ENCODE data around the gene RNF31. TPM values are rescaled to one million over a fixed set of nuclear protein-coding genes. Genes with fewer than 3 reads are reported as not detected.

RNF31 gene
- total and polyA plus RNA-seq, 2 donors (not counting 3 experiments of a cell fraction or from before 2014, with no cell fraction given), result 32.3 to 69.7 TPM

DNA sequence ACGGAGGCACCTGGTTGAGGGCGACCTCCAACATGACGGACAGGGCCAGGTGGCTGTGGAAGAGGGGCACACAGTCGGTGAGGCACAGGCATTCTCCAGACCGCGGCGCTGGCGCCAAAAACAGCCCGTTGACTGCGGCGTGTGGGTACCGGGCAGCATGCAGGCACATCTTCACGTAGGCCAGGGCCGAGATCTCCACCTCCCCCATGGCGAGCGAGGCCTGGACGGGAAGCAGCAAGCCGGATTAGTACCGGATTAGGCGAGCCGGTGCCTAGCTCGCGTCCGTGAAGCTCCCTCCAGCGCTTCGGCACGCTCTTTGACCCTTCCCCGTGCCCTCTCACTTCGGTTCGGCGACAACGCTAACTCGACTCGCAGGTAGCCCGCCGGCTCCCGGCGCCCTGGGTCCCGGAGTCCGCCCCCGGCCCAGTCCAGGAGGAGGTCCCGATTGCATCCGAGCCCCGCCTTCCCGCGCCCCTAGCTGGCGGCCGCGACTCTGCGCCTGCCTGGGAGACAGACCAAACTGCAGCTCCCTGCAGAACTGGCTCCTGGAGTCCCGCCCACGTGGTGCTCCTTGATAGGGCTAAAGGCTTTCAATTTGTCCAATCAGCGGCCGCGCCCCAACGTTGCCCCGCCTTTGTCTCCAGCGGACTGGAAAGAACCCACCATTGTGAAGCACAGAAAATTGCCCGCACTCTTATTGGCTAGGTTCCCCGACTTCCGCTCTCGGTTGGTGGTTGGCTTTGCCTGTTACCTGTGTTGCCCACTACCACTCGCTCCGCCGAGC lies 6.0 kb upstream of the RNF31 start, which contains the start of gene EMC9:
TSS of gene EMC9 (minus strand) at position 495 of the 784 bp plus-strand sequence. CDS start at position 208, 287 bp downstream.
- ChIA-PET POLR2A (interaction anchor here (0.7 to 1.2 kb wide), 4 partner anchors 20 to 101 kb away, joined by 3 to 10 read pairs (median 4); partner anchors contain the start of genes DCAF11, IRF9, NRL and TINF2), CTCF (interaction anchor here (0.9 to 2.1 kb wide), 12 partner anchors 13 to 290 kb away, joined by 3 to 12 read pairs (median 4); partner anchors contain the start of genes DCAF11, IRF9, MDP1 and NRL)
- intact Hi-C loops (cut with micrococcal nuclease), result loop anchor here (1.0 to 2.0 kb wide), 3 partner anchors 20 to 46 kb away; partner anchors contain the start of genes DCAF11, IRF9, NRL and PCK2
- H3K4me2 ChIP-seq (ENCODE audit: insufficient read depth, low read length), result peak within 1 kb of the TSS; percentile 73
- dilution Hi-C loops (cut with MboI; ENCODE audit: extremely low pct_ligation_motif_present, low sequenced_read_pairs), result no loop called here
- no peaks in the 10 kb centered on the region for H3K27me3 ChIP-seq (ENCODE audit: control insufficient read depth in 2 of 2, insufficient read depth in 2 of 2, low read length in 2 of 2)
- no peaks in the 10 kb centered on the region for H4K20me1 ChIP-seq (replicated peaks; ENCODE audit: control insufficient read depth, extremely low read depth, insufficient read depth, low read length)
- peaks cover 6 to 23% of the 10 kb centered on the region in 2 experiments for H3K36me3 ChIP-seq (ENCODE audit: control insufficient read depth in 2 of 2, extremely low read depth in 1 of 2, insufficient read depth in 2 of 2, low read length in 2 of 2)
- no peaks in the 10 kb centered on the region for H3K9me3 ChIP-seq (replicated peaks; ENCODE audit: control insufficient read depth, insufficient read depth, low read length)
- H3K9ac ChIP-seq (replicated peaks; ENCODE audit: extremely low read depth, insufficient read depth, low read length), result peak within 1 kb of the TSS; percentile 57
- H3K4me3 ChIP-seq (replicated peaks in 1 of 3; ENCODE audit: insufficient read depth in 1 of 3, low read depth in 1 of 3, low read length in 3 of 3), result peak within 1 kb of the TSS; percentile 79 to 99 (median 81)
- DNase-seq (ENCODE audit: low read depth, low spot score) (peak; percentile 100), FAIRE-seq (peak; percentile 100)
- peak within 1 kb of the TSS; percentile 42 for H3K27ac ChIP-seq (ENCODE audit: insufficient read depth, low read depth, low read length)
- no peaks in the 10 kb centered on the region for H3K9me1 ChIP-seq (replicated peaks; ENCODE audit: control insufficient read depth, extremely low read depth, insufficient read depth, low read length)
- H2AFZ ChIP-seq (ENCODE audit: low read depth, low read length), result peak within 1 kb of the TSS; percentile 75
- TF ChIP-seq POLR2AphosphoS5 (IDR thresholded peaks at IDR 0.05; ENCODE audit: insufficient read depth, low read depth, low read length) (peak; percentile 63), POLR2A (IDR thresholded peaks at IDR 0.05; ENCODE audit: low read depth, low read length) (peak; percentile 78), EZH2 (IDR thresholded peaks at IDR 0.05; ENCODE audit: borderline replicate concordance, low read depth, low read length, severe bottlenecking) (no peak)
- TF ChIP-seq, protein P1, sequence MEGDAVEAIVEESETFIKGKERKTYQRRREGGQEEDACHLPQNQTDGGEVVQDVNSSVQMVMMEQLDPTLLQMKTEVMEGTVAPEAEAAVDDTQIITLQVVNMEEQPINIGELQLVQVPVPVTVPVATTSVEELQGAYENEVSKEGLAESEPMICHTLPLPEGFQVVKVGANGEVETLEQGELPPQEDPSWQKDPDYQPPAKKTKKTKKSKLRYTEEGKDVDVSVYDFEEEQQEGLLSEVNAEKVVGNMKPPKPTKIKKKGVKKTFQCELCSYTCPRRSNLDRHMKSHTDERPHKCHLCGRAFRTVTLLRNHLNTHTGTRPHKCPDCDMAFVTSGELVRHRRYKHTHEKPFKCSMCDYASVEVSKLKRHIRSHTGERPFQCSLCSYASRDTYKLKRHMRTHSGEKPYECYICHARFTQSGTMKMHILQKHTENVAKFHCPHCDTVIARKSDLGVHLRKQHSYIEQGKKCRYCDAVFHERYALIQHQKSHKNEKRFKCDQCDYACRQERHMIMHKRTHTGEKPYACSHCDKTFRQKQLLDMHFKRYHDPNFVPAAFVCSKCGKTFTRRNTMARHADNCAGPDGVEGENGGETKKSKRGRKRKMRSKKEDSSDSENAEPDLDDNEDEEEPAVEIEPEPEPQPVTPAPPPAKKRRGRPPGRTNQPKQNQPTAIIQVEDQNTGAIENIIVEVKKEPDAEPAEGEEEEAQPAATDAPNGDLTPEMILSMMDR (IDR thresholded peaks at IDR 0.05; ENCODE audit: extremely low read depth in 1 of 2, insufficient read depth in 1 of 2, low read depth in 1 of 2, low read length in 2 of 2), result peak; percentile 28 to 53
- TF ChIP-seq, protein P2, sequence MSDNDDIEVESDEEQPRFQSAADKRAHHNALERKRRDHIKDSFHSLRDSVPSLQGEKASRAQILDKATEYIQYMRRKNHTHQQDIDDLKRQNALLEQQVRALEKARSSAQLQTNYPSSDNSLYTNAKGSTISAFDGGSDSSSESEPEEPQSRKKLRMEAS (IDR thresholded peaks at IDR 0.05; ENCODE audit: insufficient read depth, insufficient read length), result peak; percentile 82
- H3K79me2 ChIP-seq (ENCODE audit: control insufficient read depth, insufficient read depth, low read length), result peaks cover 29% of the 10 kb centered on the region
- TSS peak; percentile 17 for BruUV-seq (replicated peaks)
- H3K4me1 ChIP-seq (ENCODE audit: control insufficient read depth, extremely low read depth, insufficient read depth, low read length), result peaks cover 24% of the 10 kb centered on the region
